Parathyroid adenoma (tissue), 2 donors: Measurements from ENCODE around the gene SPATA31C1.

Source experiments
- H2AFZ ChIP-seq: fragments of 300-600 bp; sonication (generic); one replicate; pipeline ENCODE4 v1.7.0; 2017; ENCODE audit warnings: antibody characterized with exemption, mild to moderate bottlenecking
- H3K27ac ChIP-seq: fragments of 300-600 bp; sonication (generic); one replicate; pipeline ENCODE4 v1.7.0; 2017
- H3K27me3 ChIP-seq: fragments of 300-600 bp; sonication (generic); one replicate; pipeline ENCODE4 v1.7.0; 2017; ENCODE audit warnings: low read length; ENCODE audit not compliant: control insufficient read depth, insufficient read depth
- H3K36me3 ChIP-seq: fragments of 300-600 bp; sonication (generic); one replicate; pipeline ENCODE4 v1.7.0; 2017; ENCODE audit warnings: low read length; ENCODE audit not compliant: control insufficient read depth, insufficient read depth
- H3K4me1 ChIP-seq: fragments of 300-600 bp; sonication (generic); one replicate; pipeline ENCODE4 v1.7.0; 2017; ENCODE audit warnings: control low read depth
- H3K4me2 ChIP-seq: fragments of 300-600 bp; sonication (generic); one replicate; pipeline ENCODE4 v1.7.0; 2017; ENCODE audit warnings: low read length
- H3K4me3 ChIP-seq: fragments of 300-600 bp; sonication (generic); one replicate; pipeline ENCODE4 v1.7.0; 2017; ENCODE audit warnings: low read depth, low read length
- H3K79me2 ChIP-seq: fragments of 300-600 bp; sonication (generic); one replicate; pipeline ENCODE4 v1.7.0; 2017; ENCODE audit warnings: control low read depth
- H3K9ac ChIP-seq: fragments of 300-600 bp; sonication (generic); one replicate; pipeline ENCODE4 v1.7.0; 2017; ENCODE audit warnings: mild to moderate bottlenecking
- H3K9me3 ChIP-seq: fragments of 300-600 bp; sonication (generic); one replicate; pipeline ENCODE4 v1.7.0; 2017; ENCODE audit warnings: low read length; ENCODE audit not compliant: control insufficient read depth
- TF ChIP-seq, protein P1 (sequence below): fragments of 300-600 bp; sonication (generic); IDR thresholded peaks from one replicate; pipeline ENCODE4 v1.7.0; 2017; ENCODE audit warnings: antibody characterized with exemption, mild to moderate bottlenecking
- donor health status: primary hyperparathyroidism.

SPATA31C1 gene

DNA sequence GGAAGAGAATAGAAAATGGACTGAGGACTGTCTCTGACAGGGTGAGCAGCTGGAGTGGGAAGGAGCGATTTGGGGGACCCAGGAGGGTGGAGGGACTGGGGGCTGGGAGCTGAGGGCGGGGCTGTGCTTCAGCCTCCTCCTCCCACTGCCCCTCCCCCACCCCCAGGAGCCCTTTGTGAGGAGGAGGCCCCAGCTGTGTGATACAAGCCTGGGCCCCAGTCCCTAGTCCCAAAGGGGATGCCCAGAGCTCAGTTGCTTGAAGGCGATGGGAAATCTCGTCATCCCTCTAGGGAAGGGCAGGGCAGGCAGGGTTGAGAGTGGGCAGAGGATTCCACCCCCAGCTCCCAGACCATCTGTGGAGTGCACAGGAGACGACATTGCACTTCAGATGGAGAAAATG, 35.1 kb upstream of the SPATA31C1 start, which contains the start of gene SPATA31E1:
Gene SPATA31E1, plus strand, starts transcription at position 251 of the 400 bp plus-strand sequence. Its CDS starts 15 bp downstream, at position 266.
- Histone ChIP-seq H3K9ac (no peak within 1 kb of the TSS), H3K36me3 (no peaks in the 10 kb centered on the region), H3K27ac (no peak within 1 kb of the TSS), H3K27me3 (no peaks in the 10 kb centered on the region), H3K4me2 (no peak within 1 kb of the TSS), H2AFZ (no peak within 1 kb of the TSS), H3K4me3 (no peak within 1 kb of the TSS), H3K4me1 (no peaks in the 10 kb centered on the region), H3K9me3 (no peaks in the 10 kb centered on the region), H3K79me2 (no peaks in the 10 kb centered on the region)
- TF ChIP-seq, protein P1, sequence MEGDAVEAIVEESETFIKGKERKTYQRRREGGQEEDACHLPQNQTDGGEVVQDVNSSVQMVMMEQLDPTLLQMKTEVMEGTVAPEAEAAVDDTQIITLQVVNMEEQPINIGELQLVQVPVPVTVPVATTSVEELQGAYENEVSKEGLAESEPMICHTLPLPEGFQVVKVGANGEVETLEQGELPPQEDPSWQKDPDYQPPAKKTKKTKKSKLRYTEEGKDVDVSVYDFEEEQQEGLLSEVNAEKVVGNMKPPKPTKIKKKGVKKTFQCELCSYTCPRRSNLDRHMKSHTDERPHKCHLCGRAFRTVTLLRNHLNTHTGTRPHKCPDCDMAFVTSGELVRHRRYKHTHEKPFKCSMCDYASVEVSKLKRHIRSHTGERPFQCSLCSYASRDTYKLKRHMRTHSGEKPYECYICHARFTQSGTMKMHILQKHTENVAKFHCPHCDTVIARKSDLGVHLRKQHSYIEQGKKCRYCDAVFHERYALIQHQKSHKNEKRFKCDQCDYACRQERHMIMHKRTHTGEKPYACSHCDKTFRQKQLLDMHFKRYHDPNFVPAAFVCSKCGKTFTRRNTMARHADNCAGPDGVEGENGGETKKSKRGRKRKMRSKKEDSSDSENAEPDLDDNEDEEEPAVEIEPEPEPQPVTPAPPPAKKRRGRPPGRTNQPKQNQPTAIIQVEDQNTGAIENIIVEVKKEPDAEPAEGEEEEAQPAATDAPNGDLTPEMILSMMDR = no peak

DNA sequence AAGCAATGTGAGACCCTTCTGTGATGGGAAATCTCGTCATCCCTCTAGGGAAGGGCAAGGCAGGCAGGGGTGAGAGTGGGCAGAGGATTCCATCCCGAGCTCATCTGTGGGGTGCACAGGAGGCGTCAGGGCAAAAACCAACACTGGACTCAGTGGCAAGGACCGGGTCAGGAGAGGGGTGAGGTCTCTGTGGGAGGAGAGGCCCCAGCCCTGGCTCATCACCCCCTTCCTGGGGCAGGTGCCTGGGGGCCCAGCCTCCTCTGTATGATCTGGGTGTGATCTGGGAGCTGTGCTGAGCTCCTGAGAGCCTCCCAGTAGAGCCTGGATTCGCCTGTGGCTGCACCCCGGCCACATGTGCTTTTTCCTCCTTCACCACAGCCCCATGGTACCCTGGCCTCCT, 34.5 kb upstream of the SPATA31C1 start:
- no peaks in the 10 kb centered on the region for H3K36me3 ChIP-seq
- no peaks in the 10 kb centered on the region for H3K9me3 ChIP-seq
- no peak overlapping the region for H3K4me2 ChIP-seq
- no peaks in the 10 kb centered on the region for H3K27me3 ChIP-seq
- H2AFZ ChIP-seq = no peak overlapping the region
- H3K9ac ChIP-seq = no peak overlapping the region
- H3K79me2 ChIP-seq = no peaks in the 10 kb centered on the region
- no peak overlapping the region for H3K27ac ChIP-seq
- no peak overlapping the region for H3K4me3 ChIP-seq
- H3K4me1 ChIP-seq = no peaks in the 10 kb centered on the region
- TF ChIP-seq, protein P1 = no peak

GRCh38 chr9:87883990-87884389, 33.8 kb upstream of the SPATA31C1 start:
- no peaks in the 10 kb centered on the region for H3K4me1 ChIP-seq
- no peaks in the 10 kb centered on the region for H3K9me3 ChIP-seq
- no peak overlapping the region for H3K27ac ChIP-seq
- no peak overlapping the region for H2AFZ ChIP-seq
- no peaks in the 10 kb centered on the region for H3K27me3 ChIP-seq
- no peaks in the 10 kb centered on the region for H3K36me3 ChIP-seq
- H3K4me3 ChIP-seq = no peak overlapping the region
- TF ChIP-seq, protein P1 = no peak
- no peaks in the 10 kb centered on the region for H3K79me2 ChIP-seq
- no peak overlapping the region for H3K9ac ChIP-seq
- no peak overlapping the region for H3K4me2 ChIP-seq

DNA sequence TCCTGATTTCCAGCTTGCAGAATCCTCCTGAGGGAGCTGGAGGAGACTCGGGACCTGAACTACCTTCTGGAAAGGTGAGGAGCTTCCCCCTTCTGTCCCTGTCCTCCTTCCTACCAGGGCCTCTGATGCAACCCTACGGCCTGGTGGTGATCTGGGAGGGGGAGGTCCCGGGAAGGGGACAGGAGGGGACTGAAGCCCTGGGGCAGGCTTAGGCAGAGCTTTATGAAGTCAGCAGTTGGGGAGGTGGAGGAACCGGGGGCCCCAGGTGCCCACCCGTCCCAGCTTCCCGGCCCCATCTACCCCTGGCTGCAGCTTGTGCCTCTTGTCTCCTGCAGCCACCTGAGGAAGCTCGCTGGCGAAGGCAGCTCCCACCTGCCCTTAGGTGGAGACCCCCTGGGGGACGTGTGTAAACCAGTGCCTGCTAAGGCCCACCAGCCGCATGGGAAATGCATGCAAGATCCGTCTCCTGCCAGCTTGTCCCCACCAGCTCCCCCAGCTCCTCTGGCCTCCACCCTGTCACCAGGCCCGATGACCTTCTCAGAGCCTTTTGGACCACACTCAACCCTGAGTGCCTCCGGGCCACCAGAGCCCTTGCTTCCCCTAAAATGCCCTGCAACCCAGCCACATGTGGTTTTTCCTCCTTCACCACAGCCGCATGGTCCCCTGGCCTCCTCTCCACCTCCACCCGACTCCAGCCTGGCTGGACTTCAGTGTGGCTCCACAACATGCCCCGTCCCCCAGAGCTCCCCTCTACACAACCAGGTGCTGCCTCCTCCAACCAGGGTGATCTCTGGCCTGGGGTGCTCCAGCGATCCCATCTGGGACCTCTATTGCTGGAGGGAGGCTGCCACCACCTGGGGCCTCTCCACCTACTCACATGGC, 32.9 kb upstream of the SPATA31C1 start:
- no peaks in the 10 kb centered on the region for H3K27me3 ChIP-seq
- TF ChIP-seq, protein P1 = no peak
- H3K27ac ChIP-seq = no peak overlapping the region
- no peak overlapping the region for H2AFZ ChIP-seq
- H3K4me3 ChIP-seq = no peak overlapping the region
- H3K9me3 ChIP-seq = no peaks in the 10 kb centered on the region
- no peaks in the 10 kb centered on the region for H3K36me3 ChIP-seq
- H3K79me2 ChIP-seq = no peaks in the 10 kb centered on the region
- H3K9ac ChIP-seq = no peak overlapping the region
- no peak overlapping the region for H3K4me2 ChIP-seq
- no peaks in the 10 kb centered on the region for H3K4me1 ChIP-seq
